Upper lobe of right lung (tissue), 1 donor: ENCODE results near the gene GCG. TPM values are rescaled to one million over a fixed set of nuclear protein-coding genes. Genes with fewer than 3 reads are reported as not detected.

Source experiments
- ATAC-seq: fragments of 200-7000 bp; cut with Tn5 transposase; one replicate; pipeline ENCODE4 v1.9.1; 2020; ENCODE audit warnings: mild to moderate bottlenecking, moderate library complexity
- DNase-seq: peaks from one replicate; pipeline ENCODE4 v3.0.0-alpha.2; 2020
- H3K27ac ChIP-seq: fragments of 200-600 bp; one replicate; pipeline ENCODE4 v1.8.0; 2022
- H3K27me3 ChIP-seq: fragments of 200-600 bp; one replicate; pipeline ENCODE4 v1.8.0; 2022; ENCODE audit warnings: mild to moderate bottlenecking
- H3K36me3 ChIP-seq: fragments of 200-600 bp; one replicate; pipeline ENCODE4 v1.8.0; 2022
- H3K4me1 ChIP-seq: fragments of 200-600 bp; one replicate; pipeline ENCODE4 v1.8.0; 2022
- H3K4me3 ChIP-seq: fragments of 200-600 bp; one replicate; pipeline ENCODE4 v1.8.0; 2022; ENCODE audit warnings: mild to moderate bottlenecking
- H3K9me3 ChIP-seq: fragments of 200-600 bp; one replicate; pipeline ENCODE4 v1.8.0; 2022
- CTCF ChIP-seq: fragments of 200-600 bp; IDR thresholded peaks from one replicate; pipeline ENCODE4 v1.8.0; 2022; ENCODE audit warnings: antibody characterized with exemption
- intact Hi-C: fragments of 100-400 bp; cut with DNase I; formaldehyde crosslinking; loops from one replicate; pipeline ENCODE4 v1.11.0; 2022
- total RNA-seq: library from RNA; stranded (reverse); fragmentation: NEBNext Ultra II Directional; extraction: Animal tissue kit (Norgen Biotek cat#: 25700); gene quantifications from one replicate; pipeline ENCODE4 v1.2.1, GENCODE V29; 2021
- donor health status: DM: no; HTN: yes; CAD: no; lungs with severe emphysema.

The GCG gene
- total RNA-seq, 1 donor from 2014 or later, result not detected

- DNase-seq (no peak), ATAC-seq (peak; percentile 48)
- Histone ChIP-seq H3K36me3 (no peaks in the 10 kb centered on the region), H3K4me1 (no peaks in the 10 kb centered on the region), H3K27ac (no peak overlapping the region), H3K9me3 (no peaks in the 10 kb centered on the region), H3K4me3 (no peak overlapping the region), H3K27me3 (no peaks in the 10 kb centered on the region)
- intact Hi-C loops, result no loop called here
- no peak for TF ChIP-seq CTCF
Measured at GRCh38 chr2:162177301-162177700, 25.3 kb upstream of the GCG start.

GRCh38 chr2:162175714-162176113, 23.7 kb upstream of the GCG start:
- Histone ChIP-seq H3K4me3 (no peak overlapping the region), H3K4me1 (no peaks in the 10 kb centered on the region), H3K36me3 (no peaks in the 10 kb centered on the region), H3K9me3 (no peaks in the 10 kb centered on the region), H3K27me3 (no peaks in the 10 kb centered on the region), H3K27ac (no peak overlapping the region)
- no peak for TF ChIP-seq CTCF
- ATAC-seq, result no peak
- no peak for DNase-seq
- intact Hi-C loops, result no loop called here

- Histone ChIP-seq H3K36me3 (no peaks in the 10 kb centered on the region), H3K4me1 (no peaks in the 10 kb centered on the region), H3K27me3 (no peaks in the 10 kb centered on the region), H3K9me3 (no peaks in the 10 kb centered on the region), H3K4me3 (no peak overlapping the region), H3K27ac (no peak overlapping the region)
- DNase-seq (no peak), ATAC-seq (no peak)
- intact Hi-C loops, result no loop called here
- TF ChIP-seq CTCF, result no peak
Measured at GRCh38 chr2:162174746-162175145, 22.7 kb upstream of the GCG start.

GRCh38 chr2:162172802-162173370, 20.8 kb upstream of the GCG start:
- Histone ChIP-seq H3K27ac (no peak overlapping the region), H3K4me1 (no peaks in the 10 kb centered on the region), H3K27me3 (no peaks in the 10 kb centered on the region), H3K4me3 (no peak overlapping the region), H3K36me3 (no peaks in the 10 kb centered on the region), H3K9me3 (no peaks in the 10 kb centered on the region)
- ATAC-seq (no peak), DNase-seq (no peak)
- intact Hi-C loops, result no loop called here
- TF ChIP-seq CTCF, result no peak

GRCh38 chr2:162166745-162167144, 14.7 kb upstream of the GCG start:
- H3K27ac ChIP-seq, result no peak overlapping the region
- H3K4me1 ChIP-seq, result no peaks in the 10 kb centered on the region
- no peak overlapping the region for H3K4me3 ChIP-seq
- no peak for TF ChIP-seq CTCF
- no peaks in the 10 kb centered on the region for H3K9me3 ChIP-seq
- H3K27me3 ChIP-seq, result no peaks in the 10 kb centered on the region
- intact Hi-C loops, result no loop called here
- no peak for ATAC-seq
- H3K36me3 ChIP-seq, result no peaks in the 10 kb centered on the region
- no peak for DNase-seq

- no peak overlapping the region for H3K4me3 ChIP-seq
- no peaks in the 10 kb centered on the region for H3K27me3 ChIP-seq
- no peaks in the 10 kb centered on the region for H3K4me1 ChIP-seq
- intact Hi-C loops, result no loop called here
- H3K36me3 ChIP-seq, result no peaks in the 10 kb centered on the region
- DNase-seq (no peak), ATAC-seq (no peak)
- no peak for TF ChIP-seq CTCF
- no peak overlapping the region for H3K27ac ChIP-seq
- H3K9me3 ChIP-seq, result no peaks in the 10 kb centered on the region
Measured at GRCh38 chr2:162166174-162166573, 14.1 kb upstream of the GCG start.
